Muscle of arm (tissue), 12 donors: Measurements from ENCODE around the gene NOS1AP. TPM values are rescaled to one million over a fixed set of nuclear protein-coding genes. Genes with fewer than 3 reads are reported as not detected.
A peak's percentile ranks its signal among the peaks of the same experiment; 100 is the strongest.

ENCODE experiments used
- DNase-seq: peaks from one replicate; pipeline ENCODE4 v3.0.0-alpha.2; 2013
- polyA plus RNA-seq, 12 donors: library from polyadenylated mRNA; unstranded; fragments of 120-200 nt; gene quantifications; one replicate each; pipeline ENCODE4 v1.2.1, GENCODE V29; 2013; ENCODE audit not compliant: insufficient read length in 12 of 12

Gene NOS1AP
- polyA plus RNA-seq, 12 donors, result 0.27 to 1.7 (median 0.76) TPM; not detected in 2

- no peak for DNase-seq
Measured at GRCh38 chr1:162137179-162137960, 67.9 kb downstream of the NOS1AP start.

- DNase-seq, result no peak
Measured at GRCh38 chr1:162138112-162138511, 68.6 kb downstream of the NOS1AP start.

GRCh38 chr1:162138599-162139181 is 69.2 kb downstream of the NOS1AP start:
- DNase-seq, result no peak

GRCh38 chr1:162139211-162139610 is 69.7 kb downstream of the NOS1AP start:
- DNase-seq, result no peak

GRCh38 chr1:162141281-162142054 is 72.0 kb downstream of the NOS1AP start:
- no peak for DNase-seq

- no peak for DNase-seq
Measured at GRCh38 chr1:162142968-162143367, 73.5 kb downstream of the NOS1AP start.

GRCh38 chr1:162144268-162144667 is 74.8 kb downstream of the NOS1AP start:
- no peak for DNase-seq

GRCh38 chr1:162144853-162145252 is 75.4 kb downstream of the NOS1AP start:
- DNase-seq, result no peak

- peak; percentile 18 for DNase-seq
Measured at GRCh38 chr1:162145280-162145965, 75.9 kb downstream of the NOS1AP start.

- DNase-seq, result no peak
Measured at GRCh38 chr1:162145966-162146696, 76.6 kb downstream of the NOS1AP start.

- no peak for DNase-seq
Measured at GRCh38 chr1:162147760-162148159, 78.3 kb downstream of the NOS1AP start.

- no peak for DNase-seq
Measured at GRCh38 chr1:162150112-162150511, 80.6 kb downstream of the NOS1AP start.

- no peak for DNase-seq
Measured at GRCh38 chr1:162151900-162152829, 82.7 kb downstream of the NOS1AP start.

- DNase-seq, result no peak
Measured at GRCh38 chr1:162153374-162153773, 83.9 kb downstream of the NOS1AP start.

- DNase-seq, result no peak
Measured at GRCh38 chr1:162157469-162157868, 88.0 kb downstream of the NOS1AP start.

GRCh38 chr1:162158624-162159271 is 89.3 kb downstream of the NOS1AP start:
- no peak for DNase-seq

GRCh38 chr1:162159515-162159914 is 90.0 kb downstream of the NOS1AP start:
- DNase-seq, result no peak

GRCh38 chr1:162161916-162162550 is 92.5 kb downstream of the NOS1AP start:
- no peak for DNase-seq

GRCh38 chr1:162165528-162165927 is 96.0 kb downstream of the NOS1AP start:
- no peak for DNase-seq
